HG03342 (cell line): Measurements from ENCODE around the gene SH2D4B.
A peak's percentile ranks its signal among the peaks of the same experiment; 100 is the strongest.

ENCODE experiments used
- ATAC-seq: cut with Tn5 transposase; IDR thresholded peaks from one replicate; pipeline ENCODE4 v1.9.1; 2021; ENCODE audit warnings: mild to moderate bottlenecking, moderate library complexity; ENCODE audit not compliant: unreplicated experiment

SH2D4B gene

DNA sequence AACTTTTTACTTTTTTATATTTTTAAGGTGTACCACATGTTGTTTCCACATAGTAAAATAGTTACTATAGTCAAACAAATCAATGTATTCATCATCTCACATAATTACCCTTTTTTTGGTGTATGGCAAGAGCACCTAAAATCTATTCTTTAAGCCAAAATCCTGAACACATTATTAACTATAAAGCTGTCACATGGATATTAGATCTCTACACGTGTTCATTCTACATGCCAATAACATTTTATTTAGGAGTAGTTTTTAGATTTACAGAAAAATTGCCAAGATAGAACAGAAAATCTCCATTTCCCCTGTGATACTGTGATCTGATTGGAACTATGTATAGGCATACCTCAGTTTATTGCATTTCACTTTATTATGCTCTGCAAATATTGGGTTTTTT, 137.1 kb downstream of the SH2D4B start:
- ATAC-seq, result no peak

GRCh38 chr10:80681142-80681541, 143.4 kb downstream of the SH2D4B start:
- no peak for ATAC-seq

- peak; percentile 61 for ATAC-seq
Observed at GRCh38 chr10:80684259-80684658, 146.6 kb downstream of the SH2D4B start.

DNA sequence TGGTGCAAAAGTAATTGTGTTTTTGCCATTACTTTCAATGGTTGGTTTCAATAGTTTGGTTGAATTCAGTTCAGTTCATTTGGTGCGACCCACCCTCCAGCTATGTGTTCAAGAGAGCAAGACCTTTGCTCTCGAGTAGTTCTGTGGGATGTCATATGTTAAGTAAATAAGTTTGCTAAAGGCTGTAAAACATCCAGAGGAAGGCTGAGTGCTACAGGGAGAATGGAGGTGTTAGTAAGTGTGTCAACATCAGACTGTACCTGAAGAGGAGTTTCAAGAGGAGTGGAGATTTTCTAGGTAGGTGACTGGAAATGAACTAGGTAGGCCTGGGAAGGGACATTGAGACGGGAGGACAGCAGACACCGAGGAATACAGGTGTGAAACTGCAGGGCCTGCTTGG, 147.7 kb downstream of the SH2D4B start:
- no peak for ATAC-seq

DNA sequence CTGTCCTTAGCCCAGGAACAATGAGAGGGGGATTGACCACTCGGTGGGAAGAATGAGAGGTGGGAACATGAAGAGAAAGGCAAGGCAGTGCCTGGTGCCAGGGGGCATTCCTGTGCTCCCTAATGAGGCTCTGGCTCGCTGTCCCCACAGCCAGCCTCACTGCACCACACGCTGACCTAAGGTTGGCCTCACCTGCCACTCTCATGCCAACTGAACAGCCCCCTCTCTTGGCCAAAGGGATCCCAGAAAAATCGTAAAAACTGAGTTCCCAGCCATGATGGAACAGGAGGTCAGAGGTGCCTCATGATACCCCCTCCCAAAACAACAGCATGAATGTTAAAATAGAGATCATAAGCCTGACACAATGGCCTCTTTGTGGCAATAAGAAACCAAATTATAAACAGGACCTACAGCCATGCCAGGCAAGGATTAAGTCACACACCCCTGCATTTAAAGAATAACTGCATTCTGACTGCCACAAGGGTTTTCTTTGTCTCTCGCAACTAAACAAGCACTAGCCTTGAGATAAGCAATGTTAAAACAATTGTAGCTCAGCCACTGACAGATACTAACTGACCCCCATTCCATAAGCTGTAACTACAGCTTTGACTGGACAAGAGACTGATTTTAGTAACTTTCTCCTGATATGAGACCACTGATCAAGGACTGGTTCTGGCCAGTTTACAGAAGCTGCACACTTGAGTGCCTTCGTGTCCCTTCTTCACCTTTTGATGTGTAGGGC, 149.2 kb downstream of the SH2D4B start:
- ATAC-seq, result no peak

DNA sequence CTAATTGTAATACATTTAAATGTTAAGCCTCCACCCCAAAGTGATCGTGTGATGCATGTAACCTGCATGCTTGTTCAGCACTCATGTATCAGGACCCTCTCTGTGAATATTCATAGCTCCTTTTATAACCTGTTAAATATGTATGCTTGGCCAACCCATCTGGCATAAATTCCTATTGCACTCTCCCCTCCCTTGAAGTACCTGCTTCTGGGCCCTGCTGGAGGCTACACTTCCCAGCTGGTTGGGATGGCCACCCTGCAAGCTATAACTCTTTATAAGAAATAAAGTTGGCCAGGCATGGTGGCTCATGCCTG, 149.7 kb downstream of the SH2D4B start:
- no peak for ATAC-seq

DNA sequence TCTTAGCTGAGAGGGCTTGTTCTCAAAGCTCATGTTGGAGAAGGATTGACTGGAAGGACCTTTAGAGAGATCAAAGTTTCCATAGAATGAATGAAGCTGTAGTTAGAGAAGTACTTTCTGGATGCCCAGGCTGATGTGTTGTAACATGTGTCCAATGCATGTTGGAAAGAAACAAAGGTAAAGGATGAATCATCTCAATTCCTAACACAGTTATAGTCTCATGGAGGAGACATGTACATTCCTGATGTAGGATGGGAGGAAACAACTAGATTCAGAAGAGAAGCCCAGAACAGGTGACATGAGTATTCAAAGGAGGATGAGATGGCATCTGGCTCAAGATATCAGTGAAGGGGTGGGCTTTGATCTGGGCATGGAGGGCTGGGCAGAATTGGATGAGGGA, 152.7 kb downstream of the SH2D4B start:
- no peak for ATAC-seq

DNA sequence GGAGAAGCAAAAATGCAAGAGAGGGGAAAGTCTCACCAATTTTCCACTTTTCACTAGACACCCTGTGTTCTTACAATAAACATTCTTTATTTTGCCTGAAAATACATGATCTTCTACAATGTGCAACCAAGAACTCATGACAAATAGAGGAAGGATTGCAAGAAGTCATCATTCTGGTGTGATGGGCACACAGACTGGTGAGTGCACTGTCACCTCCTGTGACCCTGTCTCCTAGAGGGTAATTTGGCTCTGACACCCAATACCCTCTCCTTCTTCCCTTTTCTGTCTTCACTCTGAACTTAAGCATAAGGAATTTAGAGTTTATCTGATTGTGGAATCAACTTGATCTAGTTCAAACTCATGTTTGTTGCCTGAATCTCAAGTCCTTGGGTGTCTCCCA, 153.7 kb downstream of the SH2D4B start:
- ATAC-seq, result no peak

GRCh38 chr10:80693565-80693964, 155.9 kb downstream of the SH2D4B start:
- ATAC-seq, result no peak

GRCh38 chr10:80694930-80695329, 157.2 kb downstream of the SH2D4B start:
- no peak for ATAC-seq
